ENCODE results near the gene LIPC.

Gene LIPC

GRCh38 chr15:58475573-58476524 lies 44.1 kb downstream of the LIPC start:
- DNase-seq (ENCODE audit: low spot score), result no peak

GRCh38 chr15:58476525-58477162 lies 44.9 kb downstream of the LIPC start:
- DNase-seq (ENCODE audit: low spot score), result no peak

DNA sequence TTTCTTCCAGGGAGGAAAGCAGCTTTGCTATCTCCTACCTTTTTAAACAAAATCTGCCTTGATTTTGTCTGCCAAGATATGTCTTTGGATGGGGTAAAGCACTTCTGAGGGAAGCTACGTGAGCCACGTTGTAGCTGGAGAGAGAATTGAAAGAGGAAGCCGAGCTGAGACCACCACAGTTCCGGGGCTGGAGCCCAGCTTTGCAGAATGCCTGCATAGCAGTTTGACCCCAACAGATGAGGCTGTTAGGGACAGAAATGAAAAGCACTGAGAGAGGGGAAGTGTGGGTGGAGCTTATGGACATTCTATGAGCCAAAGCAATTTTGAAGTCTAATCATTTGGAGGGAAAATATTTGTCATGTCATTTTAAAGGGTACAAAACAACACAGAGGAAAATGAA lies 45.4 kb downstream of the LIPC start:
- no peak for DNase-seq (ENCODE audit: low spot score)

GRCh38 chr15:58478035-58478434 lies 46.2 kb downstream of the LIPC start:
- no peak for DNase-seq (ENCODE audit: low spot score)

DNA sequence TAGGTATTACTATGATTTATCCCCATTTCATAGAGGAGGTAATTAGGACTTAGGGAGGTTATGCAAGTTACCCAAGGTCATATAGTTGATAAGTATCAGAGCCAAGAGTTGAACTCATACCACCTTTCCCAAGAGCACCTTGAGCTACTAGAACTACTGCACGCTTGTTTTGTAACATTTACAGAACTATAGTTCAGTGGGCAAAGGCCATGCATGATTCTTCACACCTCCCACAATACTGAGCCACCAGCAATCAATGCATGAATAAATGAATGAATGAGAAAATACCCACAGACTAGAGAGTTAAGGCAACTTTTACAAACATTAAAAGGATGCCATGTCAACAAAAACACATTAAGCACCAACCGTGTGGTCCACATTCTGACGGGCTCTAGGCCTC lies 46.8 kb downstream of the LIPC start:
- no peak for DNase-seq (ENCODE audit: low spot score)

DNA sequence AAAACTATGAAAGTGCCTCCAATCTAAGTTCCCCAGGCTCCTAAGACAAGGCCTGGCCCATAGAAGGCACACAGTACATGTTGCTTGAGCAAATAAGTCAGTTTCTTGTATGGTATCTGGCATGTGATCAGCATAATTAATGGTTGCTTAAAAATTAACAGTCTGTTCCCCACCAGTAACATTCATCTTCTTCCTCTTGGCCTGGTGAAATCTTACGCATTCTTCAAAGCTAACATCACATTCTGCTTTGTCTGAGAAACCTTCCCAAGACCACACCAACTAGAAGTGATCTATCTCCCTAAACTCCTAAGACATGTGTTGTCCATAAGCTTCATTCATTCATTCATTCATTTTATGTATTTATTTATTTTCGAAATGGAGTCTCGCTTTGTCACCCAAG lies 48.1 kb downstream of the LIPC start:
- DNase-seq (ENCODE audit: low spot score), result no peak

- DNase-seq (ENCODE audit: low spot score), result no peak
These were observed 51.6 kb downstream of the LIPC start for GRCh38 chr15:58483376-58483775.

- no peak for DNase-seq (ENCODE audit: low spot score)
These were observed 53.2 kb downstream of the LIPC start for GRCh38 chr15:58484791-58485600.

DNA sequence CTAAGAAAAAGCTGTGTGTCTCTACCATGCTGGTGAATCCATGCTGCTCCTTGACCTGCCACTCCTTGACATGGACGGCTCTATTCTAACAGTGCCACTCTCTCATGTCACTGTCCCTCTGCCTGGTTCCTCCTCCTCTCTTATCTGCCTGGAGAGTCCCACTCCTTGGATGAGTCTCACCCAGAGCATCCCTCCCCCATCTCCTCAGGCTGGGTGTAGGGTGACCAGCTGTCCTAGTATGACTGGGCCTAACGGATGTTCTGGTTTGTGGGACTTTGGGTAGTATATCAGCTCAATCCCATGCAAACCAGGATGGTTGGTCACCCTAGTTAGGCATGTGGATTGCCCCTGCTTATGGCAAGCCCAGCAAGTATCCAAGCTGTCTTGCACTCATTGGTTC lies 54.3 kb downstream of the LIPC start:
- no peak for DNase-seq (ENCODE audit: low spot score)

- no peak for DNase-seq (ENCODE audit: low spot score)
These were observed 54.8 kb downstream of the LIPC start for GRCh38 chr15:58486564-58486963.

DNA sequence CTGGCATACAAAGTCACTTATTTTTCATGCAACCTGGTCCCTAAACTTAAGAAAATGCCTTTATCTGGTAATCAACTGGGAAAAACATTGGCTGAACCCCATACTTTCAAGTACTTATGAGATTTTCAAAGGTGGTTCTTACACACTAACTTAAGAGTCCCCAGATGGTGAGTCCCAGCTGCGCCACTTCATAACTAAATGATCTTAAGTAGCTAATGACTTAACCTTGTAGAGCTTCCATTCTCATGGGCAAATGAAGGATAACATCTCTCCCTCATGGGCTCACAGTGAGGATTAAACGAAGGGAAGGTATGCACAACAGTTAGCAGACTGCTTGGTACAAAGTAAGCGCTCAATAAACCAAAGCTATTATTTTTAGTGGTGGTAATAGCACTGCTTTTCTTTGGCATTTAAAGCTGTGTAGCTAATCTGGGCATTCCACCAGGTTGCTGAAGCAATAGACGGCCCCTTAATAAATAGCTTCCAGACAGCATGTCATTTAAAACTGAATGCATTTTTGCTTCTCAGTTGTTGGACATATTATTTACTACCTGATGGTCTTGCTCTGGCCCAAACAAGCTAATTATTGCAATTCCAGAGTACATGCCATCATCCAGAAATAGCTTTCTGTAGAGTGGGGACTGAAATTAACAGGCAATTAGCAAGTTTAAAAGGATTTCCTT lies 55.4 kb downstream of the LIPC start:
- no peak for DNase-seq (ENCODE audit: low spot score)

- DNase-seq (ENCODE audit: low spot score), result no peak
These were observed 55.9 kb downstream of the LIPC start for GRCh38 chr15:58487724-58488120.

- DNase-seq (ENCODE audit: low spot score), result no peak
These were observed 57.7 kb downstream of the LIPC start for GRCh38 chr15:58489289-58490085.

GRCh38 chr15:58490086-58490887 lies 58.5 kb downstream of the LIPC start:
- DNase-seq (ENCODE audit: low spot score), result no peak

- no peak for DNase-seq (ENCODE audit: low spot score)
These were observed 59.2 kb downstream of the LIPC start for GRCh38 chr15:58490888-58491473.

DNA sequence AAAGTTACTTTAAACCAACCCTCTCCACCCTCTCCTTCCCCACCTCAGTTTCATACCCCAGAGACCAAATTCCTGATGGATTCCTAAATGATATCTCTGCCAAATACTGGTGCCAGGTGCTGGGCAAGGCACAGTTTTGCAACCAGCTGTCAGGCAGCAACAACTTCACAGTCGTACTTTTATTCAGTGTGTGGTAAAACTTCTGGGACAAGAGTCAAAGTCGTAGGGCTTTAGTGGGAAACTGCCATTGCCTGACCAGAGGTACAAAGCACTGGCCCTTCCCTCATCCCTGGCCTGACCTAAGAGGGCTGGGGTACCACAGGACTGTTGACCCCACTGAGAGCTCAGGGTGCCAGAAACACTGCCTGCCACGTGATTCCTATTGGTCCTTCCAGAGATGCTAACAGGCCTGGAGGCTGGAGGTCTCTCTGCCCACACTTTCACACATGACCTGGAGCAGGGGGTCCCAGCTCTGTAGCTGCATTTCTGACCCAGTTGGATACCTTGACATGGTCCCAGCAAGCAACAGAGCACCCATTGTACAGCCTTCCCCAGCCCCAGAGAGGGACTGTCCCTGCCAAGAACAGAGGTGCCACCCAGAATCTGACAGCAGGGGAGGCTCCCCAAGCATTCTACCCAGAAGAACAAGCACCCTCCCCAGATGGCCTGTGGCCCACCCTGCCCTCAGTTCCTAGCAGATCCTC lies 59.9 kb downstream of the LIPC start:
- DNase-seq (ENCODE audit: low spot score), result no peak

DNA sequence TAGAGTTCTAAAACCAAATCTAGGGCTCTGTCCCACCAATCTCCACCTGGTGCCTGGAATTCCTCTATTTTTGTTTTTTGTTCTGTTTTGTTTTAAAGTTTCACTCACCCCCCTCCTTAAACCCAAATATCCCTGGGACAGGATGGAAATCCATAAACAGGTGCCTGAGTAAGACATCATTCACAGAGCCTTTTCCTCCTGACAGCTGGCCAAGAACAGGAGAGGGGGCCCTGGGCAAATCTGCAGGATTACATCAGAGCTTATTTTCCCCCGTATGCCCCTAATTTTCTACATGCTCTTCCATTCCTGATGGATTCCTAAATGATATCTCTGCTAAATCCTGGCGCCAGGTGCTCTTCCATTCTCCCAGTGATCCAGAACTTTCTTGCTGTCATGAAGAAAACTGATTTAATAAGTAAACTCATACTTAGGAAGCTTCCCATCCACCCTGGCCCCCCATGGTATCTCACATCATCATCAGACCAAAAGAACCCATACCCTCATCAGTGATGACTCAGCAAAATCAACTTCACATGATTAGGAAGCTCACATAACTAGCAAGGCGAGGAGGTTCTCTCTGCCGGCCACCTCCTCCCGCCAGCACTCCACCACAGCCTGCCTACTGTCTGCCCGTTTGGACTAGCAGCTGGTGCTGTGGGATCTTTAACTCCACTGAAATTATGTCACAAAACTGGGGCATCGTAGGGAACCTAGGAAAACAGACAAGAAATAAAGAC lies 61.0 kb downstream of the LIPC start:
- DNase-seq (ENCODE audit: low spot score), result no peak

GRCh38 chr15:58494567-58494966 lies 62.8 kb downstream of the LIPC start:
- no peak for DNase-seq (ENCODE audit: low spot score)
